ENCODE measurements around the gene KDM1A.

The KDM1A gene

DNA sequence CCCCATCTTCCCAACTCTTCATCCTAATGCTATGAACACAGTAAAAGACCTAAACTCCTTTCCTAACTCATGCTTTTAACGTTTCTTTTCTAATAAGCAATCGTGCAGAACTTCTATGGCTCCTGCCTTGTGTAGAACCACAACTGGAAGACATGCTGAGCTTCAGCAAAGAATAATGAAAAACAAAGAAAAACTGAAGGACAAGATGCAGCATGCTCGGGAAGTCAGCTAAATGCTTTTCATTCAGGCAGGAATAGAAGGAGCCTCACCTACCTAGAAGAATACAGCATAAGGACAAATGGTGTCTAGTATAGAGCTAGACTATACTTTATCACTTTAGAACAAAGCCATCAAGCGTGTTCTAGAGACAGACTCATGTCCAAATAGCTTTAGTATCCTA is 103.5 kb downstream of the KDM1A start:
- intact Hi-C loops (cut with DNase I) = no loop called here
- no peak for DNase-seq

DNA sequence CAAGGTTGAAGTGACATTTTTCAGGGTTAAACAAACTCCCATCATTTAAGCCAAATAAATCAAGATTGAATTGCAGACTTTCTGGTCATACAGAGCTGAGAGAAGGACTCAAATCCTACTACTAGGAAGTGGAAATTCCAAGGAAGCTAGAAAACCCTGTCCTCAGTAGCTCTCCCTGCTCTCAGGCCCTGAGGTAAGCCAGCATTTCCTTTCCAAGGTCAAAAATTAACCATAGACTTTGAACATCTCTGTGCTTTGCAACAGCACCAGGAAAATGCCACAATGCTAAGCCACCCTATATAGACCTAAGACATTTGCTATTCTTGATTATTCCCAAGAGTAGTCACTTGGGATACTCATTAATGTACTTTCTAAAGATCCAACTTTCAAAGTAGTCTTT is 104.3 kb downstream of the KDM1A start:
- intact Hi-C loops (cut with DNase I) = no loop called here
- no peak for DNase-seq

DNA sequence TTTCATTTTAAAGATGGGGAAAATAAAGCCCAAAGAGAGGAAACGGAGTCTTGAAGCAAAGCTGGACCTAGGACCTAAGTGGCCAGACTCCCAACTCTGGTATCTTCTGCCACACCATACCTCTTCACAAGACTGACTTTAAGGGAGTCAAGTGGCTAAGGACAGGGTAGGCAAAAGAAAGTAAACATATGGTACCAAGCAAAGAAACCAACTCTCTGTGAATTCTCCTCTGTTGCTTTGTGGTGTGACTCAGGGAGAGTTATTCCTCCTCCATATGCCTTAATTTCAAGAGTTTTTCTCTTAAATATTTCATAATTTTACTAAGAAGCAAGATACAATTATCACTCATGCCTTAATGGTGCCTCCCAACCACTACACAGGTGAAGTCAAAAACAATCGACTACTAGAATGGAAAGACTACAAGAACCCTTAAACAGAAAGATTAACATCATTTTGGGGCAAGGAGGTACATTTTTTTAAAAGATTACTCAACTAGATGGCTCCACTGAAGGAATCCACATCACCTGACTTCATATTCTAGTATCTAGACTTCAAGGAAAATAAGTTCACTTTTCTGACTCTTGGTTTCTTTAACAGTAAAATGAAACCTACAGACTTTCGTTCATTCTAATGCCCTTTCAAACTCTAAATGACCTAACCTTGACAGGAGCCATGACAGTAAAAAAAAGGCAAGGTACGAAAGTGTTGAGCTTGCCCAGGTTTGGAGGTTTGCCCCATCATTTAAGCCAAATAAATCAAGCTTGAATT is 105.2 kb downstream of the KDM1A start:
- DNase-seq = no peak
- intact Hi-C loops (cut with DNase I) = no loop called here

DNA sequence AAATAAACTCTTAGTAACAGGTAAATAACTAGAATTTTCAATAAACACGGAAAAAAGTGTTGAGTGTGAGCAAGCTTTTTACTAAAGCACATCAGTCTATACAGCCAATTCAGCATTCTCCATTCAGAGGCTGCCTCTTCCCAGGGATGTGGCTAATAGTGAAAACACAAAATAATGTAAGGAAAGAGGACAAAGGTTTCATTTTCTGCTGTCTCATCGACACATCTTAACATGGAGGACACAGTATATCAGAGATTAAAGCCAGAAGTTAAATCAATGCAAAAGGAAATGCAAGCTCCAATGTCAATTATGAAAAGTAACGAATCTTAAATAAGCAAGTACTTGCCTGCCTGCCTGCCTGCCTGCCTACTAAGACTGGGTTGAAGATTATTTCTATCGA is 106.2 kb downstream of the KDM1A start:
- DNase-seq = no peak
- intact Hi-C loops (cut with DNase I) = no loop called here

DNA sequence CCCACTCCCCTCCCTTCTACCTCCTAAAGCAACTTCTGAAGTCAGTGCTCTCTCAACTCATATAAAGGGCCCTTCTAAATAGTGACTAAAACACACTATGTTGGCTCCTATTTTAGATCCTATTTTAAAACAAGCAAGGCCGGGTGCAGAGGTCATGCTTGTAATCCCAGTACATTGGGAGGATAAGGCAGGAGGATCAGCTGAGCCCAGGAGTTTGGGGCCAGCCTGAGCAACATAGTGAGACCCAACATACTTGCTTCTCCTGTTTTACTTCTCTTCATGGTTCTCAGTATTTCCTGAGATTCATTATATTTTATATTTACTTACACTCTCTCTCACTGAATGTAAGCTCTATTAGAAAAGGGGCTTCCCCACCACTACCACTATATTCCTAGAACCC is 106.9 kb downstream of the KDM1A start:
- DNase-seq = no peak
- intact Hi-C loops (cut with DNase I) = no loop called here

DNA sequence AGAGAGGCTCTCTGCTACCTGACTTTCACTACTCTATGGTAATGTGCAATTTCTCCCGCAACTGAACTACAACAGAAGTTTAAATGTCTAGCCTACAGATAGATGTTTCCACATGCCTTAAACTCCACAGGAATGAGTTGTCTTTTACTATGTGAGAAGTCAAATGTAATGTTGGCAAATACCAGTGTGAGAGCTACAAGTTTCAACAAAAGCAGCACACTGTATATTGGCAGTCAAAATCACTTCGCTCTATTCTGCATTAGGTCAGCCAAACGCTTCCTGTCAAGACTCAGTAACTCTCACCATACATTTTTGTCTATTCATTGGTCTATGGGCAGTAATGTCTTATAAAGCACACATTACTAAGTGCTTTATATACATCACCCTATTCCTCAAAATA is 107.5 kb downstream of the KDM1A start:
- intact Hi-C loops (cut with DNase I) = no loop called here
- DNase-seq = no peak

DNA sequence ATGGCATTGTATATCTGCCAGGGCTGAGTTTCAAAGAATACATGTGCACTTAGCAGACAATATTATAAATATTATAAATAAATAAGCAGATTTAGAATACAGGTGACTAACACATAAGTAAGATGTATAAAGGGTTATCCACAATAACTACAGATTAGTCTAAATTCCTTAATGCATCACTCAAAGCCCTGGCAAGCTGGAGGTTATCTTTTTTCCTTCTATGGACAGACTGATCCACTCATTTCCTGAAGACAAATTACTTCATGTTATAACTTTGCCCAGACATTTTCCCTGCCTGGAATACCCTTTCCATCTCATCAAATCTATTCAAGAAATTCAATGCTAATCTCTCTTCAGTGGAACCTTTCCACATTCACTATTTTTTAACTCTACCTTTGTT is 110.6 kb downstream of the KDM1A start:
- no peak for DNase-seq

DNA sequence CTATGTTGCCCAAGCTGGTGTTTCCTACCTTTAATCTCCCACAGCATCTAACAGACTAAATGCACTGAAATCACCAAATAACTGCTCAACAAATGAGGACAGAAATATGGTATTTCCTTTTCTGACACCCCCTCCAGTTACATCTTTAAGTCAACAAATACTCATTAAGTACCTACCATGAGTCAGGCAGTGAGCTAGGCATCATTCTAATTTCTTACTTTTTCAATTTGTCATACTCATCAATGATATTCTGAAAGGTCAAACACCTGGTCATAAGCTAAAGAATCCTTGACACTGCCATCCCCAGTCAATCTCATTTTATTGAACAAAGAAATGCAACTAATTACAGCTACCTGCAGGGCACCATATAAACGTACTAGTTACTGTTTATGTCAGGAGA is 112.8 kb downstream of the KDM1A start:
- DNase-seq = no peak
- intact Hi-C loops (cut with DNase I) = no loop called here

More for the DNA sequence above, 110.6 kb downstream of the KDM1A start:
- intact Hi-C loops (cut with DNase I) = no loop called here

All from head of caudate nucleus (tissue), 42 donors.